ENCODE data around the gene TMEM25.
"Not testable (repeated sequence)": the region's sequence is repeated elsewhere in the genome, so short reads cannot be mapped to it uniquely, and the experiment has no call there.

TMEM25 gene

GRCh38 chr11:118530683-118531596 is at the start of gene TMEM25:
TMEM25 (plus strand) TSS chr11:118531192; CDS start chr11:118531802, 610 bp downstream.
- H3K9ac ChIP-seq, result peak within 1 kb of the TSS; percentile 71 to 94 (median 80)
- peaks cover 0 to 23% (median 0%) of the 10 kb centered on the region in 11 experiments; a peak in 4 of 22 replicates for H3K27me3 ChIP-seq
- peak within 1 kb of the TSS; percentile 67 to 88 (median 77) for H3K4me3 ChIP-seq
- peak within 1 kb of the TSS; percentile 17 to 87 (median 76); a peak in 21 of 22 replicates for H3K27ac ChIP-seq
- H3K4me2 ChIP-seq, result peak within 1 kb of the TSS; percentile 81 to 99 (median 94)
- no peak for TF ChIP-seq Cebpa-rat (IDR thresholded peaks at IDR 0.05)
- H4K20me1 ChIP-seq, result no peaks in the 10 kb centered on the region
- peaks cover 16 to 56% (median 38%) of the 10 kb centered on the region in 10 experiments for H3K4me1 ChIP-seq
- peaks cover 0 to 21% (median 8%) of the 10 kb centered on the region in 11 experiments; a peak in 10 of 22 replicates for H3K36me3 ChIP-seq
- no peaks in the 10 kb centered on the region for H3K9me3 ChIP-seq (replicated peaks in 1 of 11)

GRCh38 chr11:118481238-118481637 is 49.8 kb upstream of the TMEM25 start:
- H3K36me3 ChIP-seq, result peaks cover 95 to 100% (median 99%) of the 10 kb centered on the region in 11 experiments

GRCh38 chr11:118484405-118484804 is 46.6 kb upstream of the TMEM25 start:
- H3K27me3 ChIP-seq, result no peaks in the 10 kb centered on the region
- H3K27ac ChIP-seq, result no peak overlapping the region
- no peaks in the 10 kb centered on the region for H3K4me1 ChIP-seq
- no peak overlapping the region; a peak in 1 of 22 replicates for H3K9ac ChIP-seq
- TF ChIP-seq Cebpa-rat (IDR thresholded peaks at IDR 0.05), result no peak
- H3K4me3 ChIP-seq, result no peak overlapping the region
- no peak overlapping the region for H3K4me2 ChIP-seq
- H3K36me3 ChIP-seq, result peaks cover 87 to 99% (median 92%) of the 10 kb centered on the region in 11 experiments
- peaks cover 0 to 17% (median 0%) of the 10 kb centered on the region in 11 experiments; a peak in 9 of 22 replicates for H4K20me1 ChIP-seq
- no peaks in the 10 kb centered on the region for H3K9me3 ChIP-seq (replicated peaks in 1 of 11)

More at GRCh38 chr11:118481238-118481637, 49.8 kb upstream of the TMEM25 start:
- not testable (repeated sequence) for H3K4me2 ChIP-seq; H3K4me3 ChIP-seq; H3K4me1 ChIP-seq; H3K27me3 ChIP-seq; H3K27ac ChIP-seq; H3K9ac ChIP-seq; H3K9me3 ChIP-seq (replicated peaks in 1 of 11)
- H4K20me1 ChIP-seq, result peaks cover 0 to 22% (median 13%) of the 10 kb centered on the region in 11 experiments; a peak in 12 of 22 replicates

GRCh38 chr11:118485273-118485672 is 45.7 kb upstream of the TMEM25 start:
- no peaks in the 10 kb centered on the region for H3K27me3 ChIP-seq
- no peak overlapping the region for H3K27ac ChIP-seq
- H3K36me3 ChIP-seq, result peaks cover 87 to 99% (median 92%) of the 10 kb centered on the region in 11 experiments
- no peaks in the 10 kb centered on the region for H3K9me3 ChIP-seq (replicated peaks in 1 of 11)
- no peak overlapping the region for H3K4me2 ChIP-seq
- no peaks in the 10 kb centered on the region for H3K4me1 ChIP-seq
- TF ChIP-seq Cebpa-rat (IDR thresholded peaks at IDR 0.05), result no peak
- H3K4me3 ChIP-seq, result no peak overlapping the region
- no peak overlapping the region for H3K9ac ChIP-seq
- H4K20me1 ChIP-seq, result peaks cover 0 to 17% (median 0%) of the 10 kb centered on the region in 11 experiments; a peak in 9 of 22 replicates

- no peak for TF ChIP-seq Cebpa-rat (IDR thresholded peaks at IDR 0.05)
- Histone ChIP-seq H3K36me3 (peaks cover 86 to 99% (median 92%) of the 10 kb centered on the region in 11 experiments), H3K4me3 (no peak overlapping the region), H3K9ac (no peak overlapping the region), H3K9me3 (replicated peaks in 1 of 11) (no peaks in the 10 kb centered on the region), H3K27me3 (no peaks in the 10 kb centered on the region), H3K27ac (no peak overlapping the region), H3K4me1 (no peaks in the 10 kb centered on the region), H4K20me1 (peaks cover 0 to 14% (median 0%) of the 10 kb centered on the region in 11 experiments; a peak in 8 of 22 replicates), H3K4me2 (no peak overlapping the region)
Observed at GRCh38 chr11:118488480-118489109, 42.4 kb upstream of the TMEM25 start.

- H3K4me1 ChIP-seq, result no peaks in the 10 kb centered on the region
- H3K4me3 ChIP-seq, result no peak overlapping the region
- H3K36me3 ChIP-seq, result peaks cover 86 to 99% (median 92%) of the 10 kb centered on the region in 11 experiments
- H3K9ac ChIP-seq, result no peak overlapping the region
- no peak overlapping the region for H3K27ac ChIP-seq
- no peaks in the 10 kb centered on the region for H3K27me3 ChIP-seq
- peaks cover 0 to 17% (median 0%) of the 10 kb centered on the region in 11 experiments; a peak in 6 of 22 replicates for H4K20me1 ChIP-seq
- no peak for TF ChIP-seq Cebpa-rat (IDR thresholded peaks at IDR 0.05)
- no peaks in the 10 kb centered on the region for H3K9me3 ChIP-seq (replicated peaks in 1 of 11)
- no peak overlapping the region for H3K4me2 ChIP-seq
Observed at GRCh38 chr11:118491041-118491440, 40.0 kb upstream of the TMEM25 start.

GRCh38 chr11:118497831-118498230 is 33.2 kb upstream of the TMEM25 start:
- Histone ChIP-seq H3K27ac (no peak overlapping the region), H3K27me3 (no peaks in the 10 kb centered on the region), H4K20me1 (peaks cover 0 to 6% (median 0%) of the 10 kb centered on the region in 11 experiments; a peak in 4 of 22 replicates), H3K36me3 (peaks cover 100% of the 10 kb centered on the region in 11 experiments), H3K9me3 (replicated peaks in 1 of 11) (no peaks in the 10 kb centered on the region), H3K4me1 (no peaks in the 10 kb centered on the region), H3K9ac (peak overlapping the region in 1 of 11 experiments; percentile 12; a peak in 1 of 22 replicates), H3K4me2 (no peak overlapping the region), H3K4me3 (no peak overlapping the region)
- TF ChIP-seq Cebpa-rat (IDR thresholded peaks at IDR 0.05), result no peak

- no peak overlapping the region for H3K4me3 ChIP-seq
- no peaks in the 10 kb centered on the region for H3K4me1 ChIP-seq
- H3K36me3 ChIP-seq, result peaks cover 100% of the 10 kb centered on the region in 11 experiments
- H3K9ac ChIP-seq, result no peak overlapping the region
- no peaks in the 10 kb centered on the region for H3K27me3 ChIP-seq
- no peak overlapping the region for H3K27ac ChIP-seq
- no peak overlapping the region for H3K4me2 ChIP-seq
- no peaks in the 10 kb centered on the region for H3K9me3 ChIP-seq (replicated peaks in 1 of 11)
- H4K20me1 ChIP-seq, result peaks cover 0 to 28% (median 8%) of the 10 kb centered on the region in 11 experiments; a peak in 9 of 22 replicates
- no peak for TF ChIP-seq Cebpa-rat (IDR thresholded peaks at IDR 0.05)
Observed at GRCh38 chr11:118503216-118503615, 27.8 kb upstream of the TMEM25 start.

- Histone ChIP-seq H3K27ac (peak overlapping the region in 3 of 11 experiments; percentile 2 to 23 (median 11); a peak in 3 of 22 replicates), H3K4me1 (peaks cover 12 to 36% (median 27%) of the 10 kb centered on the region in 10 experiments), H3K9me3 (replicated peaks in 1 of 11) (no peaks in the 10 kb centered on the region), H3K4me2 (no peak overlapping the region), H3K9ac (no peak overlapping the region), H4K20me1 (peaks cover 0 to 10% (median 0%) of the 10 kb centered on the region in 11 experiments; a peak in 1 of 22 replicates), H3K4me3 (no peak overlapping the region), H3K36me3 (peaks cover 90 to 100% (median 97%) of the 10 kb centered on the region in 11 experiments), H3K27me3 (no peaks in the 10 kb centered on the region)
- no peak for TF ChIP-seq Cebpa-rat (IDR thresholded peaks at IDR 0.05)
Observed at GRCh38 chr11:118511601-118512000, 19.4 kb upstream of the TMEM25 start.
